OCI-LY3 (cell line): ENCODE data around the gene FER1L5.

ENCODE experiments used
- EZH2phosphoT487 ChIP-seq: fragments of 200-600 bp; shearing (Covaris generic); IDR thresholded peaks from 2 replicates; pipeline ENCODE4 v1.6.1; 2018; ENCODE audit warnings: antibody characterized with exemption, mixed run types, low read depth
- TF ChIP-seq, protein P1 (sequence below): fragments of 200-600, 300-600 bp; sonication (generic); IDR thresholded peaks from 2 replicates; pipeline ENCODE4 v1.5.1; 2014; ENCODE audit warnings: antibody characterized with exemption, low read length, low read depth

DNA sequence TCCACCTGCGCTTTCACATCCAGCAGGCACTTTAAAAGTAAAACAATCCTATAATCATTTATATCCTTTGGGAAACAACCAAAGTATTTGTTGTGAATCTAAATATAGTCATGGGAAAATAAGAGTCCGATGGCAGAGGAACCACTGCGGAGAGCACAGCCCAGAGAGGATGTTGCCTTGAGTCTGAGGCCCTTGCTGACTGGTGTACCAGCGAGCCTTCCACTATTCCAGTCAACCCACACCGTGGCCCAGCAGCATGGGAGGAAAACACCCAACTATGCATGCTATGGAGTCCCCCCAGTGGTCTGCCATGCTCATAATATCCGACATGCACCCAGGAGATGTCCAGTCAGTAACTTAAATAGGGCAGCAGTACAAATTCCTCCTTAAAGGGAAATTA lies 26.0 kb upstream of the FER1L5 start:
- TF ChIP-seq, protein P1, sequence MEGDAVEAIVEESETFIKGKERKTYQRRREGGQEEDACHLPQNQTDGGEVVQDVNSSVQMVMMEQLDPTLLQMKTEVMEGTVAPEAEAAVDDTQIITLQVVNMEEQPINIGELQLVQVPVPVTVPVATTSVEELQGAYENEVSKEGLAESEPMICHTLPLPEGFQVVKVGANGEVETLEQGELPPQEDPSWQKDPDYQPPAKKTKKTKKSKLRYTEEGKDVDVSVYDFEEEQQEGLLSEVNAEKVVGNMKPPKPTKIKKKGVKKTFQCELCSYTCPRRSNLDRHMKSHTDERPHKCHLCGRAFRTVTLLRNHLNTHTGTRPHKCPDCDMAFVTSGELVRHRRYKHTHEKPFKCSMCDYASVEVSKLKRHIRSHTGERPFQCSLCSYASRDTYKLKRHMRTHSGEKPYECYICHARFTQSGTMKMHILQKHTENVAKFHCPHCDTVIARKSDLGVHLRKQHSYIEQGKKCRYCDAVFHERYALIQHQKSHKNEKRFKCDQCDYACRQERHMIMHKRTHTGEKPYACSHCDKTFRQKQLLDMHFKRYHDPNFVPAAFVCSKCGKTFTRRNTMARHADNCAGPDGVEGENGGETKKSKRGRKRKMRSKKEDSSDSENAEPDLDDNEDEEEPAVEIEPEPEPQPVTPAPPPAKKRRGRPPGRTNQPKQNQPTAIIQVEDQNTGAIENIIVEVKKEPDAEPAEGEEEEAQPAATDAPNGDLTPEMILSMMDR, result no peak
- TF ChIP-seq EZH2phosphoT487, result no peak
